Endothelial cell of umbilical vein (primary cell): ENCODE results near the gene SLC43A1. TPM values are rescaled to one million over a fixed set of nuclear protein-coding genes. Genes with fewer than 3 reads are reported as not detected.

Source experiments
- BruUV-seq: library from RNA; stranded (reverse); fragments of 400-500 nt; replicated peaks from 2 replicates; lab custom pipeline; 2021; lab: Mats Ljungman, UMichigan
- CTCF ChIA-PET: fragments of 300-600, 350-600 bp; sonication (Branson Sonifier 250); formaldehyde crosslinking; loops from one replicate; lab custom pipeline; 2021; ENCODE audit warnings: antibody characterized with exemption, inconsistent platforms; lab: Charles Lee
- POLR2A ChIA-PET: fragments of 300-600, 350-600 bp; sonication (Branson Sonifier 250); formaldehyde crosslinking; loops from one replicate; lab custom pipeline; 2021; ENCODE audit warnings: antibody characterized with exemption, inconsistent platforms; lab: Charles Lee
- DNase-seq: peaks from one replicate; pipeline ENCODE4 v3.0.0-alpha.2; 2011; ENCODE audit warnings: low read depth, low spot score
- FAIRE-seq: peaks from 2 replicates; lab custom pipeline; 2011; peaks lifted over from hg19 to GRCh38; lab: Jason Lieb, UNC
- H2AFZ ChIP-seq: 2 replicates; pipeline ENCODE4 v1.6.0; 2012; ENCODE audit warnings: low read depth, low read length, control low read depth, inconsistent platforms
- H3K27ac ChIP-seq: 2 replicates; pipeline ENCODE4 v1.5.1; 2011; ENCODE audit warnings: low read depth, mild to moderate bottlenecking, control low read depth, low read length, moderate library complexity; ENCODE audit not compliant: insufficient read depth
- H3K27me3 ChIP-seq, 2 experiments: 2 replicates each; pipeline versions ENCODE4 v1.6.0 to v1.6.1; 2011; ENCODE audit warnings: low read length in 2 of 2, mixed read lengths in 1 of 2; ENCODE audit not compliant: control insufficient read depth in 2 of 2, insufficient read depth in 2 of 2
- H3K36me3 ChIP-seq, 2 experiments: 2 replicates in 1 of 2; 3 replicates in 1 of 2; pipeline ENCODE4 v1.5.1; 2011; ENCODE audit warnings: low read length in 2 of 2, mild to moderate bottlenecking in 1 of 2, moderate library complexity in 1 of 2; ENCODE audit not compliant: control insufficient read depth in 2 of 2, insufficient read depth in 2 of 2; ENCODE audit errors: extremely low read depth in 1 of 2
- H3K4me1 ChIP-seq: 3 replicates; pipeline ENCODE4 v1.5.1; 2011; ENCODE audit warnings: mild to moderate bottlenecking, low read length; ENCODE audit not compliant: control insufficient read depth, insufficient read depth; ENCODE audit errors: extremely low read depth
- H3K4me2 ChIP-seq: 2 replicates; pipeline ENCODE4 v1.6.1; 2011; ENCODE audit warnings: low read length, control low read depth, mixed read lengths; ENCODE audit not compliant: insufficient read depth
- H3K4me3 ChIP-seq, 3 experiments: fragments of 200-600 bp in 1 of 3; sonication (generic), shearing (Covaris generic) in 1 of 3; replicated peaks in 1 of 3; 2 replicates each; pipeline ENCODE4 v1.5.1; 2011 to 2016; ENCODE audit warnings: control low read depth in 3 of 3, low read length in 3 of 3, mild to moderate bottlenecking in 2 of 3, inconsistent platforms in 1 of 3, low read depth in 1 of 3, moderate library complexity in 1 of 3; ENCODE audit not compliant: insufficient read depth in 1 of 3
- H3K79me2 ChIP-seq: 2 replicates; pipeline ENCODE4 v1.6.0; 2012; ENCODE audit warnings: low read length, inconsistent platforms; ENCODE audit not compliant: control insufficient read depth, insufficient read depth
- H3K9ac ChIP-seq: replicated peaks from 2 replicates; pipeline ENCODE3; 2011; ENCODE audit warnings: low read length, control low read depth; ENCODE audit not compliant: insufficient read depth; ENCODE audit errors: extremely low read depth
- H3K9me1 ChIP-seq: replicated peaks from 3 replicates; pipeline ENCODE4 v1.6.0; 2011; ENCODE audit warnings: mild to moderate bottlenecking, low read length; ENCODE audit not compliant: control insufficient read depth, insufficient read depth; ENCODE audit errors: extremely low read depth
- H3K9me3 ChIP-seq: replicated peaks from 2 replicates; pipeline ENCODE4 v1.5.1; 2012; ENCODE audit warnings: low read length, inconsistent platforms; ENCODE audit not compliant: control insufficient read depth, insufficient read depth
- H4K20me1 ChIP-seq: replicated peaks from 2 replicates; pipeline ENCODE3; 2011; ENCODE audit warnings: mild to moderate bottlenecking, low read length; ENCODE audit not compliant: control insufficient read depth, insufficient read depth; ENCODE audit errors: extremely low read depth
- EZH2 ChIP-seq: IDR thresholded peaks from 2 replicates; pipeline ENCODE4 v1.6.1; 2012; ENCODE audit warnings: borderline replicate concordance, low read depth, mild to moderate bottlenecking, moderate library complexity, low read length, inconsistent platforms; ENCODE audit not compliant: severe bottlenecking
- FOS ChIP-seq: IDR thresholded peaks from 2 replicates; pipeline ENCODE4 v1.6.1; 2011; ENCODE audit warnings: mild to moderate bottlenecking, low read length, moderate library complexity, borderline replicate concordance; ENCODE audit not compliant: insufficient read depth
- GATA2 ChIP-seq: IDR thresholded peaks from 2 replicates; pipeline ENCODE4 v1.7.0; 2011; ENCODE audit warnings: low read depth, mild to moderate bottlenecking, moderate library complexity, mixed read lengths, low read length; ENCODE audit not compliant: insufficient read length, insufficient read depth
- JUN ChIP-seq: IDR thresholded peaks from 2 replicates; pipeline ENCODE4 v1.6.1; 2011; ENCODE audit warnings: borderline replicate concordance, low read depth; ENCODE audit not compliant: insufficient read length, insufficient read depth
- MAX ChIP-seq: IDR thresholded peaks from 2 replicates; pipeline ENCODE4 v1.6.1; 2011; ENCODE audit not compliant: insufficient read depth, insufficient read length
- MYC ChIP-seq: IDR thresholded peaks from one replicate; pipeline ENCODE4 v1.6.1; 2011; ENCODE audit warnings: mild to moderate bottlenecking, low read depth, low read length
- POLR2A ChIP-seq: IDR thresholded peaks from 2 replicates; pipeline ENCODE4 v1.6.1; 2012; ENCODE audit warnings: low read depth, mild to moderate bottlenecking, control low read depth, low read length
- POLR2AphosphoS5 ChIP-seq: IDR thresholded peaks from 2 replicates; pipeline ENCODE4 v1.6.1; 2012; ENCODE audit warnings: low read depth, mild to moderate bottlenecking, control low read depth, low read length, moderate library complexity; ENCODE audit not compliant: insufficient read depth
- dilution Hi-C: fragments of 300-500 bp; cut with MboI; formaldehyde crosslinking; loops from one replicate; pipeline ENCODE4 v1.15.0; 2019; ENCODE audit warnings: low sequenced_read_pairs; ENCODE audit not compliant: extremely low pct_ligation_motif_present
- intact Hi-C: fragments of 100-400 bp; cut with micrococcal nuclease; formaldehyde crosslinking; loops from one replicate; pipeline ENCODE4 v1.10.0; 2022
- polyA plus RNA-seq, 4 experiments: library from polyadenylated mRNA; depleted of rRNA in 3 of 4; stranded (reverse) in 3 of 4; unstranded in 1 of 4; fragments of >200 nt; gene quantifications; 2 replicates each; pipeline versions ENCODE4 v1.2.1 to v1.2.3, GENCODE V29; 2011 to 2012; ENCODE audit warnings: missing spikeins in 1 of 4
- total RNA-seq: library from RNA; stranded (reverse); gene quantifications from 2 replicates; pipeline ENCODE4 v1.2.3, GENCODE V29; 2021
- TF ChIP-seq, protein P1 (sequence below), 2 donors: IDR thresholded peaks; 1 replicate in 1 of 2; 2 replicates in 1 of 2; pipeline ENCODE4 v1.5.1; 2011; ENCODE audit warnings: low read length in 2 of 2, mild to moderate bottlenecking in 2 of 2, moderate library complexity in 2 of 2, control low read depth in 1 of 2, inconsistent platforms in 1 of 2, low read depth in 1 of 2; ENCODE audit not compliant: insufficient read depth in 1 of 2; ENCODE audit errors: extremely low read depth in 1 of 2

The SLC43A1 gene
- total and polyA plus RNA-seq, 2 donors (not counting 3 experiments of a cell fraction or from before 2014, with no cell fraction given), result 13.7 to 19.5 TPM

GRCh38 chr11:57490456-57491248 is 24.9 kb downstream of the SLC43A1 start:
- BruUV-seq, result no TSS peak
- ChIA-PET POLR2A (no interaction called here), CTCF (interaction anchor here (1.1 to 8.6 kb wide), 9 partner anchors 10 to 154 kb away, joined by 3 to 316 read pairs (median 30); partner anchors contain the start of genes SLC43A1 and TIMM10)

More at GRCh38 chr11:57490456-57491248, 24.9 kb downstream of the SLC43A1 start:
- H3K4me3 ChIP-seq, result no peak overlapping the region
- no peak overlapping the region for H2AFZ ChIP-seq
- H3K27me3 ChIP-seq, result no peaks in the 10 kb centered on the region
- H4K20me1 ChIP-seq, result no peaks in the 10 kb centered on the region
- no peak overlapping the region for H3K27ac ChIP-seq
- H3K4me1 ChIP-seq, result no peaks in the 10 kb centered on the region
- no peaks in the 10 kb centered on the region for H3K79me2 ChIP-seq
- dilution Hi-C loops, result no loop called here
- no peak for FAIRE-seq
- intact Hi-C loops, result loop anchor here (1.0 to 5.0 kb wide), 2 partner anchors 151 to 1022 kb away; no protein-coding TSS in a partner anchor
- no peak for DNase-seq
- H3K9ac ChIP-seq, result no peak overlapping the region
- TF ChIP-seq MAX (no peak), POLR2AphosphoS5 (no peak), POLR2A (no peak), FOS (no peak), JUN (no peak), EZH2 (no peak), MYC (no peak), GATA2 (no peak)
- TF ChIP-seq, protein P1, sequence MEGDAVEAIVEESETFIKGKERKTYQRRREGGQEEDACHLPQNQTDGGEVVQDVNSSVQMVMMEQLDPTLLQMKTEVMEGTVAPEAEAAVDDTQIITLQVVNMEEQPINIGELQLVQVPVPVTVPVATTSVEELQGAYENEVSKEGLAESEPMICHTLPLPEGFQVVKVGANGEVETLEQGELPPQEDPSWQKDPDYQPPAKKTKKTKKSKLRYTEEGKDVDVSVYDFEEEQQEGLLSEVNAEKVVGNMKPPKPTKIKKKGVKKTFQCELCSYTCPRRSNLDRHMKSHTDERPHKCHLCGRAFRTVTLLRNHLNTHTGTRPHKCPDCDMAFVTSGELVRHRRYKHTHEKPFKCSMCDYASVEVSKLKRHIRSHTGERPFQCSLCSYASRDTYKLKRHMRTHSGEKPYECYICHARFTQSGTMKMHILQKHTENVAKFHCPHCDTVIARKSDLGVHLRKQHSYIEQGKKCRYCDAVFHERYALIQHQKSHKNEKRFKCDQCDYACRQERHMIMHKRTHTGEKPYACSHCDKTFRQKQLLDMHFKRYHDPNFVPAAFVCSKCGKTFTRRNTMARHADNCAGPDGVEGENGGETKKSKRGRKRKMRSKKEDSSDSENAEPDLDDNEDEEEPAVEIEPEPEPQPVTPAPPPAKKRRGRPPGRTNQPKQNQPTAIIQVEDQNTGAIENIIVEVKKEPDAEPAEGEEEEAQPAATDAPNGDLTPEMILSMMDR (IDR thresholded peaks at IDR 0.05; ENCODE audit: extremely low read depth in 1 of 2, insufficient read depth in 1 of 2, low read depth in 1 of 2, low read length in 2 of 2), result no peak
- H3K9me3 ChIP-seq, result no peaks in the 10 kb centered on the region
- peaks cover 0 to 2% of the 10 kb centered on the region in 2 experiments for H3K36me3 ChIP-seq
- H3K9me1 ChIP-seq, result no peaks in the 10 kb centered on the region
- no peak overlapping the region for H3K4me2 ChIP-seq
